Measurements from ENCODE around the gene LBR. TPM values are rescaled to one million over a fixed set of nuclear protein-coding genes. Genes with fewer than 3 reads are reported as not detected.

LBR gene
- total RNA-seq, 2 donors from 2014 or later, result 10.5 to 15.3 TPM

DNA sequence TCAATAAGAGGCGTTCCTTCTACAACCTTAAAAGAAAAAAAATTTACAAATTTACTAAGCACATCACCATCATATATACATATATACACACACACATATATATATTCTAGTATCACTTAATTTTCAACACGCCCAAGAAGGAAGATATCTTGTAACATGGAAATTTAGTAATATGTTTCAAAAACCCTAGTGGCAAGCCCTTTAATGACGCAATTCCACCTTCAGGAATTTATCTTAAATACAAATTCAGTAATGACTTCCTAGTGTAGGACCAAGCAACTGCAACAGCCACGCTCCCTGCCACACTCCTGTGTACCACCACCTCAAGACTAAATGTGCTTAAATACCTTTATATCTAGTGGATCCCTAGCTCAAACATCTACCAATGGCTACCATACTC, 12.5 kb downstream of the LBR start:
- H3K4me1 ChIP-seq, result no peaks in the 10 kb centered on the region
- H3K4me3 ChIP-seq, result no peak overlapping the region
- no peak overlapping the region for H3K27ac ChIP-seq
- H3K27me3 ChIP-seq, result no peaks in the 10 kb centered on the region
- H3K9me3 ChIP-seq, result no peaks in the 10 kb centered on the region
- peaks cover 80% of the 10 kb centered on the region for H3K36me3 ChIP-seq
- TF ChIP-seq, protein P1, sequence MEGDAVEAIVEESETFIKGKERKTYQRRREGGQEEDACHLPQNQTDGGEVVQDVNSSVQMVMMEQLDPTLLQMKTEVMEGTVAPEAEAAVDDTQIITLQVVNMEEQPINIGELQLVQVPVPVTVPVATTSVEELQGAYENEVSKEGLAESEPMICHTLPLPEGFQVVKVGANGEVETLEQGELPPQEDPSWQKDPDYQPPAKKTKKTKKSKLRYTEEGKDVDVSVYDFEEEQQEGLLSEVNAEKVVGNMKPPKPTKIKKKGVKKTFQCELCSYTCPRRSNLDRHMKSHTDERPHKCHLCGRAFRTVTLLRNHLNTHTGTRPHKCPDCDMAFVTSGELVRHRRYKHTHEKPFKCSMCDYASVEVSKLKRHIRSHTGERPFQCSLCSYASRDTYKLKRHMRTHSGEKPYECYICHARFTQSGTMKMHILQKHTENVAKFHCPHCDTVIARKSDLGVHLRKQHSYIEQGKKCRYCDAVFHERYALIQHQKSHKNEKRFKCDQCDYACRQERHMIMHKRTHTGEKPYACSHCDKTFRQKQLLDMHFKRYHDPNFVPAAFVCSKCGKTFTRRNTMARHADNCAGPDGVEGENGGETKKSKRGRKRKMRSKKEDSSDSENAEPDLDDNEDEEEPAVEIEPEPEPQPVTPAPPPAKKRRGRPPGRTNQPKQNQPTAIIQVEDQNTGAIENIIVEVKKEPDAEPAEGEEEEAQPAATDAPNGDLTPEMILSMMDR (IDR thresholded peaks at IDR 0.05), result no peak
- no peak for DNase-seq (ENCODE audit: low spot score)

DNA sequence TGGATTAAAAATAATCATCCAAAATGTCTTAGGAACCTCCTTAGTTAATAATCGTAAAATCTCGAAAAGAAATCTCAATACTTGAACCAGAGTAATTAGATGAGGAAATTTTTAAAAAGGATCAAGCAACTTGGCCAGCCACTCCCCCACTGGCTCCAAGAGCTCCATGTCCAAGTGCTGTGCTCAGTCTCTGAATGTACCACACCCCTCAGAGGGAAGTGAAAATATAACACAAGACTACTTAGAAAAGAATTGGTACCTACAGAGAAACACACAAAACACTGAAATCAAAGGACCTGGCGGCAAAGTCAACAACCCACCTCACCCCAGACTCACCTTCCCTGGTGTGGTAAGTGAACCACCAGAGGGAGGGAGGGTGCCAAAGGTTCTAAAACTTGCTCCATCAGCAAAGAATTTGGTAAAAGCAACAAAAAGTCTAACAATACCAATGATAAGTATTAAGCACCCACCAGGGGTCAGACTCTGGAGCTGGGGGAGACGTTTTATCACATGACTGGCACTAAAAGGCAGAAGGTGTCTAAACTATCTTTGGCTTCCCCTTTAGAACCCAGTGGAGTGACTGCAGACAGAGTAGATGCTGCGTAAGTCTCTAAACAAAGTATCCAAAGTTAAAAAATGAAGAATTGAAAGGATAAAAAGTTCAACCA, 14.0 kb downstream of the LBR start:
- no peaks in the 10 kb centered on the region for H3K9me3 ChIP-seq
- no peak for DNase-seq (ENCODE audit: low spot score)
- H3K27me3 ChIP-seq, result no peaks in the 10 kb centered on the region
- no peak overlapping the region for H3K27ac ChIP-seq
- H3K4me3 ChIP-seq, result no peak overlapping the region
- TF ChIP-seq, protein P1 (IDR thresholded peaks at IDR 0.05), result no peak
- H3K36me3 ChIP-seq, result peaks cover 75% of the 10 kb centered on the region
- no peaks in the 10 kb centered on the region for H3K4me1 ChIP-seq

DNA sequence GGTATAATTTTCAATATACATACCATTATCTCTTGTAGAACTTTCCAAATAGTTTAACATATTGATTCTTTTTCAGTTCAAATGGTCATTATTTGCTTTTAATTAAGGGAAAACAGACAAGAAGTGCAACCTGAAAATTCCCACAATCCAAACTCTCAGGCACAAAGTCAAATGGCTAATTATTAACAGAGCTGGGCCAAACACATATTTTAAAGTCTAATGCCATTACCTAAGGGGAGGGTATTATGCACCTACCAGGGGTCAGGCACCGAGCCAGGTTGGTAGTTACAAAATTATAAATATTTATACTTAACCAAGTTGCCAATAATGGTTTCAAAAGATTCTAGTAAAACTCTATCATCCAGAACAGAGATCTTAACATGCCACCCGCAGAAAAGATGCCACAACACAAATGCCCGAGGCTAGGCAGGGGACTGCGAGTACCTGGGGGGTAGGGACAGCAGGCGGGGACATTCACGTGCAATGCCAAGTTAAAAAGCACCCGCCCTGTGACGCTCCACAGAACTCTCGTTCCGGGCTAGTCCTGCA, 15.0 kb downstream of the LBR start:
- Histone ChIP-seq H3K9me3 (no peaks in the 10 kb centered on the region), H3K4me3 (no peak overlapping the region), H3K27ac (no peak overlapping the region), H3K4me1 (no peaks in the 10 kb centered on the region), H3K27me3 (no peaks in the 10 kb centered on the region), H3K36me3 (peaks cover 66% of the 10 kb centered on the region)
- no peak for DNase-seq (ENCODE audit: low spot score)
- TF ChIP-seq, protein P1 (IDR thresholded peaks at IDR 0.05), result no peak

DNA sequence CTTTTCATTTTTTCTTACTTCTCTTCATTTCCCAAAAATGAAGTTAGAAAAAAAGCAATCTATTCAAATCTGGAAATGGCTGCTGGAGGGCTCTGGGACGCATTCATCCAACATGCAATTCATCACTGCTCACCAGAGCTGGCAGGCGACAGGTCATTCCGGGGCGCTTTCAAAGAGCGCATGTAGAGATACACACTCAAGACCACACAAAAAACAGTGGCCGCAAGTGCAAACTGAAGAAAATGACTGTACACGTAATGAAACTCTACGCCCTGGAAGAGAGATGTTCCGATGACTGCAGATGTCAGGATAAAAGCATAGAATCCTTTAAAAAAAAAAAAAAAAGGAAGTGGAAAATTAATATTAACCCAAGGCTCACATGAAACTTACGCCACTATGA, 15.5 kb downstream of the LBR start:
- TF ChIP-seq, protein P1 (IDR thresholded peaks at IDR 0.05), result no peak
- no peak for DNase-seq (ENCODE audit: low spot score)
- Histone ChIP-seq H3K36me3 (peaks cover 61% of the 10 kb centered on the region), H3K27me3 (no peaks in the 10 kb centered on the region), H3K4me1 (no peaks in the 10 kb centered on the region), H3K27ac (no peak overlapping the region), H3K9me3 (no peaks in the 10 kb centered on the region), H3K4me3 (no peak overlapping the region)

DNA sequence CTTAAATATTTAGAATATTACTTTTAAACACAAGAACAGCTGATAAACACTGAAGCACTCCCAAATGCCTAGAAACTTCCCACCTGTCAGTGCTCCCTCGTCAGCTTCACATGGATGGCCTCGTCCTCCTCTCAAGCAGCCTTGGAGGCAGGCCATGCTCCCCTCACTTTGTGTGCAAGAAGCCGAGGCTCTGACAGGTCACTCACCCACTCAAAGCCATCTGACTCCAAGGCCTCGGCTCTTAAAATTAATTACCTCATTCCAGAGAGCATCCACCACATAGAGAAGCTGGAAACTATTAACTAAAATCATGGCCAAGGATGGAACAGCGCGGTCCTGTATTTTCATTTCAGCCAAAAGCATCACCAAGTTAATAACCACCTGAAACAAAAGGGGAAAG, 17.8 kb downstream of the LBR start:
- H3K27ac ChIP-seq, result no peak overlapping the region
- H3K4me1 ChIP-seq, result no peaks in the 10 kb centered on the region
- H3K9me3 ChIP-seq, result no peaks in the 10 kb centered on the region
- no peak for DNase-seq (ENCODE audit: low spot score)
- no peak overlapping the region for H3K4me3 ChIP-seq
- TF ChIP-seq, protein P1 (IDR thresholded peaks at IDR 0.05), result no peak
- H3K36me3 ChIP-seq, result peaks cover 42% of the 10 kb centered on the region
- no peaks in the 10 kb centered on the region for H3K27me3 ChIP-seq

DNA sequence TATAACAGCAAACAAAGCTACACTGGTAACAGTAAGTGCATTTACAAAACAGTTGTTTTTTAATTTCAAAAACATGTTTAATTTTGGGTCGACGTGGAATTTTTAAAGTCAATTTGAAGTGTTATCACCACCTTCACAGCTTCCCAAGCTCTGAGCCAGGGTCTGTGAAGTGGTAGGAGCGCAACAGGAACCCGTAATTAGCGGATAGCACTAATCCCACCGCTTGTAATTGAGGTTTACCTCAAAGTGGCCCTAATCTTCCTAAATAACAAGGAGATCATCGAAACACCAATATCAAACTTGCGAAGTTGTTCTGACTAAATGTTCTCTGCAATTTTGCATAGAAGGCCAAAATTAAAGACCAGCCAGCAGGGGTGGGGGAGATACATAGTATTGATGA, 18.8 kb downstream of the LBR start:
- no peaks in the 10 kb centered on the region for H3K4me1 ChIP-seq
- no peak overlapping the region for H3K27ac ChIP-seq
- H3K4me3 ChIP-seq, result no peak overlapping the region
- peaks cover 34% of the 10 kb centered on the region for H3K36me3 ChIP-seq
- TF ChIP-seq, protein P1 (IDR thresholded peaks at IDR 0.05), result no peak
- H3K27me3 ChIP-seq, result no peaks in the 10 kb centered on the region
- H3K9me3 ChIP-seq, result no peaks in the 10 kb centered on the region
- DNase-seq (ENCODE audit: low spot score), result no peak

Measured in right atrium auricular region (tissue), 2 donors.